Thymus (tissue), 11 donors: ENCODE results near the gene FMNL1. TPM values are rescaled to one million over a fixed set of nuclear protein-coding genes. Genes with fewer than 3 reads are reported as not detected.
"Not testable (repeated sequence)": the region's sequence is repeated elsewhere in the genome, so short reads cannot be mapped to it uniquely, and the experiment has no call there.

Source experiments
- DNase-seq, 9 donors: peaks; one replicate each; pipeline ENCODE4 v3.0.0-alpha.2; 2013; ENCODE audit warnings: low spot score in 9 of 9, low read depth in 6 of 9, missing footprints in 1 of 9
- H3K27ac ChIP-seq, 2 donors: one replicate each; pipeline ENCODE4 v1.5.1; 2013; ENCODE audit warnings: control low read depth in 1 of 2, low read depth in 1 of 2, low read length in 1 of 2, mild to moderate bottlenecking in 1 of 2, moderate library complexity in 1 of 2
- H3K27me3 ChIP-seq, 2 donors: one replicate each; pipeline ENCODE4 v1.5.1; 2013; ENCODE audit warnings: low read length in 1 of 2; ENCODE audit not compliant: control insufficient read depth in 2 of 2, insufficient read depth in 1 of 2
- H3K36me3 ChIP-seq, 2 donors: one replicate each; pipeline ENCODE4 v1.5.1; 2013; ENCODE audit warnings: low read length in 1 of 2, mild to moderate bottlenecking in 1 of 2, moderate library complexity in 1 of 2; ENCODE audit not compliant: control insufficient read depth in 2 of 2, insufficient read depth in 2 of 2
- H3K4me1 ChIP-seq, 2 donors: one replicate each; pipeline ENCODE4 v1.5.1; 2013; ENCODE audit warnings: low read length in 2 of 2; ENCODE audit not compliant: control insufficient read depth in 2 of 2, insufficient read depth in 2 of 2
- H3K4me3 ChIP-seq, 2 donors: one replicate each; pipeline ENCODE4 v1.5.1; 2013; ENCODE audit warnings: low read length in 2 of 2, control low read depth in 1 of 2, mild to moderate bottlenecking in 1 of 2
- H3K9me3 ChIP-seq, 2 donors: one replicate each; pipeline ENCODE4 v1.5.1; 2013; ENCODE audit warnings: low read length in 1 of 2, mild to moderate bottlenecking in 1 of 2; ENCODE audit not compliant: control insufficient read depth in 2 of 2, insufficient read depth in 1 of 2
- WGBS: extraction: QIAGEN DNeasy Blood & Tissue Kit; methylation state at CpG from one replicate; pipeline ENCODE4 v1.1.7; 2013; 5-methylcytosine and 5-hydroxymethylcytosine counted together
- polyA plus RNA-seq: library from polyadenylated mRNA; stranded (reverse); fragments of 200-250 nt; gene quantifications from one replicate; pipeline ENCODE4 v1.2.3, GENCODE V29; 2013
- total RNA-seq: library from RNA; stranded (reverse); fragments of 120-200 nt; gene quantifications from one replicate; pipeline ENCODE4 v1.2.4, GENCODE V29; 2013
- donor health status: healthy.

Gene FMNL1
- total and polyA plus RNA-seq, 2 donors, result 16.7 to 79.5 TPM

GRCh38 chr17:45189009-45189408 lies 32.7 kb upstream of the FMNL1 start:
- Histone ChIP-seq H3K27ac (no peak overlapping the region), H3K36me3 (no peaks in the 10 kb centered on the region), H3K27me3 (no peaks in the 10 kb centered on the region), H3K9me3 (no peaks in the 10 kb centered on the region), H3K4me3 (no peak overlapping the region), H3K4me1 (no peaks in the 10 kb centered on the region)
- DNase-seq, result no peak
- 79% methylated on average over 2 of the region's 2 CpGs for WGBS

- 84% methylated on average over 11 of the region's 11 CpGs for WGBS
- Histone ChIP-seq H3K27ac (no peak overlapping the region), H3K4me1 (no peaks in the 10 kb centered on the region), H3K36me3 (no peaks in the 10 kb centered on the region), H3K4me3 (no peak overlapping the region), H3K9me3 (no peaks in the 10 kb centered on the region), H3K27me3 (no peaks in the 10 kb centered on the region)
- DNase-seq, result no peak
Observed at GRCh38 chr17:45190503-45191255, 31.0 kb upstream of the FMNL1 start.

GRCh38 chr17:45195424-45195823 lies 26.3 kb upstream of the FMNL1 start:
- H3K36me3 ChIP-seq, result no peaks in the 10 kb centered on the region
- no peak overlapping the region for H3K27ac ChIP-seq
- no peak overlapping the region for H3K4me3 ChIP-seq
- peaks cover 5 to 12% of the 10 kb centered on the region in 2 donors for H3K4me1 ChIP-seq
- no peaks in the 10 kb centered on the region for H3K9me3 ChIP-seq
- no peaks in the 10 kb centered on the region for H3K27me3 ChIP-seq
- no peak for DNase-seq

- Histone ChIP-seq H3K27me3 (no peaks in the 10 kb centered on the region), H3K4me1 (peaks cover 5 to 12% of the 10 kb centered on the region in 2 donors), H3K4me3 (no peak overlapping the region), H3K27ac (no peak overlapping the region), H3K36me3 (no peaks in the 10 kb centered on the region), H3K9me3 (no peaks in the 10 kb centered on the region)
- WGBS, result 90% methylated on average over 6 of the region's 6 CpGs
- no peak for DNase-seq
Observed at GRCh38 chr17:45197108-45197507, 24.6 kb upstream of the FMNL1 start.

GRCh38 chr17:45197555-45198334 lies 23.9 kb upstream of the FMNL1 start:
- Histone ChIP-seq H3K4me1 (peaks cover 5 to 12% of the 10 kb centered on the region in 2 donors), H3K9me3 (no peaks in the 10 kb centered on the region), H3K36me3 (no peaks in the 10 kb centered on the region), H3K4me3 (no peak overlapping the region), H3K27me3 (no peaks in the 10 kb centered on the region), H3K27ac (no peak overlapping the region)
- 6% methylated on average over 16 of the region's 16 CpGs for WGBS
- DNase-seq, result peak in 8 of 9 donors; percentile 48 to 84 (median 70)

GRCh38 chr17:45200701-45201100 lies 21.0 kb upstream of the FMNL1 start:
- H3K4me3 ChIP-seq, result no peak overlapping the region
- WGBS, result 90% methylated on average over 9 of the region's 9 CpGs

GRCh38 chr17:45201457-45201856 lies 20.2 kb upstream of the FMNL1 start:
- Histone ChIP-seq H3K27ac (no peak overlapping the region), H3K4me3 (no peak overlapping the region), H3K9me3 (no peaks in the 10 kb centered on the region), H3K4me1 (peaks cover 5 to 12% of the 10 kb centered on the region in 2 donors), H3K27me3 (no peaks in the 10 kb centered on the region), H3K36me3 (no peaks in the 10 kb centered on the region)
- 98% methylated on average over 4 of the region's 4 CpGs for WGBS
- DNase-seq, result no peak

More at GRCh38 chr17:45200701-45201100, 21.0 kb upstream of the FMNL1 start:
- Histone ChIP-seq H3K9me3 (no peaks in the 10 kb centered on the region), H3K27me3 (no peaks in the 10 kb centered on the region), H3K36me3 (no peaks in the 10 kb centered on the region), H3K4me1 (peaks cover 5 to 12% of the 10 kb centered on the region in 2 donors), H3K27ac (no peak overlapping the region)
- DNase-seq, result no peak

GRCh38 chr17:45201880-45202279 lies 19.8 kb upstream of the FMNL1 start:
- H3K27me3 ChIP-seq, H3K4me3 ChIP-seq, H3K9me3 ChIP-seq, H3K36me3 ChIP-seq, DNase-seq, H3K27ac ChIP-seq: not testable (repeated sequence)
- WGBS, result 82% methylated on average over 6 of the region's 6 CpGs
- H3K4me1 ChIP-seq, result peaks cover 5 to 12% of the 10 kb centered on the region in 2 donors
